ENCODE measurements around the gene GPC5.

DNA sequence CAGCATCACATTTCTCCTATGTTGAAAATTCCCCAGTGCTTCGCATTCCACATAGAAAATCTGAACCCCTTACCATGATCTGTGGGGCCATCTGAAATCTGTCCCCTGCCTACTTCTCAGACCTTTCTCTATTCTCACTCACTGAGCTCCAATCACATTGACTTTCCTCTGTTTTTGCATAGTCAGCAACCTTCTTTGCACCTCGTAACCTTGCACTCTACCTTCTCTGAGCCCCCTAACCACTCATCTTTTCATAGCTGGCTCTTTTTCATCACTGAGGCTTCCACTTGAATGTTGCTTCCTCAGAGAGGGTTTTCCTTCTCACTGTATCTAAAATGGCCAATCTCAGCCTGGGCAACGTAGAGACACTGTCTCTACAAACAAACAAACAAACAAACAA, 286.3 kb downstream of the GPC5 start:
- no peak for TF ChIP-seq CTCF (IDR thresholded peaks at IDR 0.05 in 4 of 5, conservative IDR thresholded peaks at IDR 0.05 in 1 of 5)
- TF ChIP-seq POLR2A (IDR thresholded peaks at IDR 0.05) = no peak

Data from gastrocnemius medialis (tissue), 4 donors.